Caco-2 (cell line): ENCODE results near the gene AGPAT3. TPM values are rescaled to one million over a fixed set of nuclear protein-coding genes. Genes with fewer than 3 reads are reported as not detected.

Experiments
- BruUV-seq: library from RNA; stranded (reverse); fragments of 400-500 nt; replicated peaks from 2 replicates; lab custom pipeline; 2021; lab: Mats Ljungman, UMichigan
- CTCF ChIA-PET: fragments of 300-600 bp; sonication (Branson Sonifier 250); formaldehyde crosslinking; loops from one replicate; lab custom pipeline; 2022; ENCODE audit warnings: antibody characterized with exemption; lab: Charles Lee
- POLR2A ChIA-PET: fragments of 300-600 bp; sonication (Branson Sonifier 250); formaldehyde crosslinking; loops from one replicate; lab custom pipeline; 2022; ENCODE audit warnings: antibody characterized with exemption; lab: Charles Lee
- DNase-seq, 2 experiments: peaks; one replicate each; pipeline versions ENCODE4 v3.0.0 to v3.0.0-alpha.2; 2020 to 2022
- H3K27me3 ChIP-seq: replicated peaks from 2 replicates; pipeline ENCODE4 v1.6.0; 2011; ENCODE audit warnings: low read length; ENCODE audit not compliant: control insufficient read depth, insufficient read depth
- H3K36me3 ChIP-seq: 2 replicates; pipeline ENCODE4 v1.5.1; 2011; ENCODE audit warnings: low read length; ENCODE audit not compliant: control insufficient read depth, insufficient read depth
- H3K4me1 ChIP-seq: fragments of 250-450 bp; sonication (Bioruptor Pico); 2 replicates; pipeline ENCODE4 v1.5.1; 2020; ENCODE audit warnings: mild to moderate bottlenecking
- H3K4me3 ChIP-seq: 2 replicates; pipeline ENCODE4 v1.5.1; 2011; ENCODE audit warnings: low read depth, mild to moderate bottlenecking, control low read depth, low read length
- H3K9me3 ChIP-seq: fragments of 250-450 bp; sonication (Bioruptor Pico); 2 replicates; pipeline ENCODE4 v1.5.1; 2020; ENCODE audit warnings: mild to moderate bottlenecking, moderate library complexity
- H3K27ac Mint-ChIP-seq: one replicate; pipeline ENCODE4 v1.8.0; 2022; ENCODE audit warnings: mixed read lengths; ENCODE audit not compliant: unreplicated experiment
- H3K27me3 Mint-ChIP-seq: one replicate; pipeline ENCODE4 v1.8.0; 2022; ENCODE audit warnings: mixed read lengths; ENCODE audit not compliant: insufficient read depth, unreplicated experiment
- H3K36me3 Mint-ChIP-seq: one replicate; pipeline ENCODE4 v1.8.0; 2022; ENCODE audit warnings: mild to moderate bottlenecking, mixed read lengths; ENCODE audit not compliant: insufficient read depth, unreplicated experiment
- H3K4me1 Mint-ChIP-seq: one replicate; pipeline ENCODE4 v1.8.0; 2022; ENCODE audit warnings: low read depth, mixed read lengths; ENCODE audit not compliant: unreplicated experiment
- H3K4me3 Mint-ChIP-seq: one replicate; pipeline ENCODE4 v1.8.0; 2022; ENCODE audit warnings: mild to moderate bottlenecking, moderate library complexity, mixed read lengths; ENCODE audit not compliant: unreplicated experiment
- H3K9me3 Mint-ChIP-seq: one replicate; pipeline ENCODE4 v1.8.0; 2022; ENCODE audit warnings: mixed read lengths; ENCODE audit not compliant: unreplicated experiment
- CTCF ChIP-seq, 2 experiments: fragments of 200-600 bp in 1 of 2; IDR thresholded peaks; 1 replicate in 1 of 2; 2 replicates in 1 of 2; pipeline versions ENCODE4 v1.5.1 to v1.8.0; 2011 to 2022; ENCODE audit warnings: antibody characterized with exemption in 1 of 2, control low read depth in 1 of 2, inconsistent platforms in 1 of 2, low read depth in 1 of 2, low read length in 1 of 2, mild to moderate bottlenecking in 1 of 2, moderate library complexity in 1 of 2; ENCODE audit not compliant: insufficient read depth in 1 of 2, severe bottlenecking in 1 of 2, unreplicated experiment in 1 of 2
- intact Hi-C: fragments of 100-400 bp; cut with micrococcal nuclease; formaldehyde crosslinking; loops from one replicate; pipeline ENCODE4 v1.10.0; 2022; ENCODE audit not compliant: unreplicated experiment
- total RNA-seq: library from RNA; stranded (reverse); gene quantifications from 2 replicates; pipeline ENCODE4 v1.2.3, GENCODE V29; 2022

The AGPAT3 gene
- total RNA-seq, 1 experiment from 2014 or later = 61.8 TPM

GRCh38 chr21:43971201-43971991 lies 106.4 kb downstream of the AGPAT3 start:
- no TSS peak for BruUV-seq
- intact Hi-C loops = no loop called here
- Mint-ChIP-seq H3K36me3 (no peaks in the 10 kb centered on the region), H3K4me3 (no peak overlapping the region), H3K4me1 (peaks cover 12% of the 10 kb centered on the region), H3K27me3 (no peaks in the 10 kb centered on the region), H3K9me3 (no peaks in the 10 kb centered on the region), H3K27ac (no peak overlapping the region)
- no peaks in the 10 kb centered on the region for H3K27me3 ChIP-seq
- DNase-seq = no peak
- no peak for TF ChIP-seq CTCF (IDR thresholded peaks at IDR 0.05; ENCODE audit: insufficient read depth in 1 of 2, low read depth in 1 of 2, low read length in 1 of 2, severe bottlenecking in 1 of 2, unreplicated experiment in 1 of 2)
- no peak overlapping the region for H3K4me3 ChIP-seq
- ChIA-PET CTCF (no interaction called here), POLR2A (no interaction called here)
- no peaks in the 10 kb centered on the region for H3K9me3 ChIP-seq
- no peaks in the 10 kb centered on the region; the same call in 1 of the 2 replicates for H3K36me3 ChIP-seq
- no peaks in the 10 kb centered on the region for H3K4me1 ChIP-seq

DNA sequence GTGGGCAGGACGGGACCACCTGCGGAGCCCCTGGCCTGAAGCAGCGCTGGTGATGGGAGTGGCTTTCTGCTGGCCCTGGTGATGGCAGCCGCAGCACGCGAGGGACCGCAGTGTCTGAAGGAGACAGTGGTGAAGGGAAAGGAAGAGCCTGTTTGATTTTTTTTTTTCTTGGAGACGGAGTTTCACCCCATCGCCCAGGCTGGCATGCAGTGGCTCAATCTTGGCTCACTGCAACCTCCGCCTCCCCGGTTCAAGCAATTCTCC lies 106.9 kb downstream of the AGPAT3 start:
- H3K27ac Mint-ChIP-seq = no peak overlapping the region
- CTCF ChIA-PET = no interaction called here
- H3K9me3 Mint-ChIP-seq = no peaks in the 10 kb centered on the region
- H3K4me1 Mint-ChIP-seq = peaks cover 12% of the 10 kb centered on the region
- H3K27me3 Mint-ChIP-seq = no peaks in the 10 kb centered on the region
- DNase-seq = no peak
- Histone ChIP-seq H3K27me3 (no peaks in the 10 kb centered on the region), H3K4me1 (no peaks in the 10 kb centered on the region), H3K4me3 (no peak overlapping the region), H3K36me3 (no peaks in the 10 kb centered on the region; the same call in 1 of the 2 replicates), H3K9me3 (no peaks in the 10 kb centered on the region)
- POLR2A ChIA-PET = no interaction called here
- intact Hi-C loops = no loop called here
- peaks cover under 1% of the 10 kb centered on the region for H3K36me3 Mint-ChIP-seq
- no peak overlapping the region for H3K4me3 Mint-ChIP-seq
- BruUV-seq = no TSS peak
- no peak for TF ChIP-seq CTCF (IDR thresholded peaks at IDR 0.05; ENCODE audit: insufficient read depth in 1 of 2, low read depth in 1 of 2, low read length in 1 of 2, severe bottlenecking in 1 of 2, unreplicated experiment in 1 of 2)

DNA sequence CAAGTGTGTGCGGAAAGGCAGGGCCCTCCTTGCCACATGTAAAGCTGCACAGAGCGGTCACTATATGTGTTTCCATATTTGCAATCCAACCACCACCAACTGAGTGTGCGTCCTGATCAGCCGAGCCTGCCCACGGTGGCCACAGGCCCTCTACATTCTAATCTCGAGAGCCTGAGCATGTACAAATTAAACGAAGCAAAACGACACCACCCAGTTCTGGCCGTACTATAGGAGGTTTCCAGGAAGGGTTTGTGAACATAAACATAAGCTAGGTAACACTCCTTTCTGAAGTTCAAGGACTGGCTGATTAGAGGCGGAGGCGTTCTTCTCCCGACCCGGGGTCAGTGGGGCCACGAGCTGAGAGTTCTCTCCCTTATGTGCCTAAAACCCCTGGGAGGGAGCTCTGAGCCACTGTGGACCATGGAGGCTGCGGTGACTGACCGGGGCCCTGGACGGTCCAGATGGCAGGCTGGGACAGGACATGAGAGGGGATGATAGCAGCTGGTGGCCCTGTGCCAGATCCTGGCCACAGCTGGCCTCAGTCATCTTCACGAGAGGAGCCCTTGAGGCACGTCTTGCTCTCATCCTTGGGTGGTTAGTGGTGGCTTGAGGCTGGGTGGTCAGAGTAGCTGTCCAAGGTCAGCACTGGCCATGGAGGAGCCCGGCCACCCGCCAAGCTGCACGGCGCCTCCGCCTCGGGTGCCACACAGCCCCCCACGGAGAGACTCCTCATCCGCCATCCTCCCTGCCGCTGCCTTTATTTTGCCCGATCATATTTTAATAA lies 108.0 kb downstream of the AGPAT3 start:
- H3K36me3 Mint-ChIP-seq = peaks cover 8% of the 10 kb centered on the region
- BruUV-seq = no TSS peak
- H3K4me1 Mint-ChIP-seq = peaks cover 12% of the 10 kb centered on the region
- H3K4me3 ChIP-seq = no peak overlapping the region
- no peak for TF ChIP-seq CTCF (IDR thresholded peaks at IDR 0.05; ENCODE audit: insufficient read depth in 1 of 2, low read depth in 1 of 2, low read length in 1 of 2, severe bottlenecking in 1 of 2, unreplicated experiment in 1 of 2)
- intact Hi-C loops = no loop called here
- H3K9me3 Mint-ChIP-seq = no peaks in the 10 kb centered on the region
- no peaks in the 10 kb centered on the region for H3K27me3 ChIP-seq
- H3K36me3 ChIP-seq = peaks cover 1% of the 10 kb centered on the region; the same call in 1 of the 2 replicates
- no peak overlapping the region for H3K4me3 Mint-ChIP-seq
- H3K27ac Mint-ChIP-seq = no peak overlapping the region
- no peaks in the 10 kb centered on the region for H3K27me3 Mint-ChIP-seq
- CTCF ChIA-PET = no interaction called here
- H3K9me3 ChIP-seq = no peaks in the 10 kb centered on the region
- POLR2A ChIA-PET = no interaction called here
- H3K4me1 ChIP-seq = no peaks in the 10 kb centered on the region
- no peak for DNase-seq
